Activated T-cell treated with anti-CD3 and anti-CD28 coated beads, Interleukin-2, amount 50 U/mL, for 72 hours (primary cell): ENCODE measurements around the gene EXOC3L1. TPM values are rescaled to one million over a fixed set of nuclear protein-coding genes. Genes with fewer than 3 reads are reported as not detected.

Experiments used
- ATAC-seq, 2 donors: fragments of 150-1000 bp; cut with Tn5 transposase; replicated peaks in 1 of 2; 2 replicates each; pipeline ENCODE4 v1.10.0; 2021; ENCODE audit warnings: moderate library complexity in 2 of 2, mild to moderate bottlenecking in 1 of 2
- DNase-seq, 2 donors: peaks; one replicate each; pipeline ENCODE4 v3.0.0; 2021 to 2022; ENCODE audit warnings: mixed read lengths in 1 of 2
- H3K27ac Mint-ChIP-seq: one replicate; pipeline ENCODE4 v1.8.0; 2022; ENCODE audit warnings: mild to moderate bottlenecking, moderate library complexity, mixed read lengths
- H3K27me3 Mint-ChIP-seq: one replicate; pipeline ENCODE4 v1.8.0; 2022; ENCODE audit warnings: low read depth, mixed read lengths
- H3K36me3 Mint-ChIP-seq, 2 donors: one replicate each; pipeline ENCODE4 v1.8.0; 2022; ENCODE audit warnings: mixed read lengths in 2 of 2, mild to moderate bottlenecking in 1 of 2; ENCODE audit not compliant: insufficient read depth in 2 of 2
- H3K4me1 Mint-ChIP-seq: one replicate; pipeline ENCODE4 v1.8.0; 2022; ENCODE audit warnings: low read depth, mixed read lengths
- H3K4me3 Mint-ChIP-seq, 2 donors: one replicate each; pipeline ENCODE4 v1.8.0; 2022; ENCODE audit warnings: mild to moderate bottlenecking in 2 of 2, mixed read lengths in 2 of 2, moderate library complexity in 2 of 2
- H3K9me3 Mint-ChIP-seq, 2 donors: one replicate each; pipeline ENCODE4 v1.8.0; 2022; ENCODE audit warnings: mixed read lengths in 2 of 2
- total RNA-seq, 2 donors: library from RNA; stranded (reverse); gene quantifications; one replicate each; pipeline ENCODE4 v1.2.3, GENCODE V29; 2022

Gene EXOC3L1
- total RNA-seq, 2 donors from 2014 or later: not detected

- Mint-ChIP-seq H3K4me3 (peak overlapping the region in 1 of 2 donors; percentile 57), H3K27me3 (peaks cover 62% of the 10 kb centered on the region), H3K36me3 (peaks cover 0 to 3% of the 10 kb centered on the region in 2 donors), H3K4me1 (peaks cover 51% of the 10 kb centered on the region), H3K27ac (no peak overlapping the region), H3K9me3 (no peaks in the 10 kb centered on the region)
- DNase-seq (no peak), ATAC-seq (no peak)
Measured at GRCh38 chr16:67166110-67166547, 23.8 kb downstream of the EXOC3L1 start.

DNA sequence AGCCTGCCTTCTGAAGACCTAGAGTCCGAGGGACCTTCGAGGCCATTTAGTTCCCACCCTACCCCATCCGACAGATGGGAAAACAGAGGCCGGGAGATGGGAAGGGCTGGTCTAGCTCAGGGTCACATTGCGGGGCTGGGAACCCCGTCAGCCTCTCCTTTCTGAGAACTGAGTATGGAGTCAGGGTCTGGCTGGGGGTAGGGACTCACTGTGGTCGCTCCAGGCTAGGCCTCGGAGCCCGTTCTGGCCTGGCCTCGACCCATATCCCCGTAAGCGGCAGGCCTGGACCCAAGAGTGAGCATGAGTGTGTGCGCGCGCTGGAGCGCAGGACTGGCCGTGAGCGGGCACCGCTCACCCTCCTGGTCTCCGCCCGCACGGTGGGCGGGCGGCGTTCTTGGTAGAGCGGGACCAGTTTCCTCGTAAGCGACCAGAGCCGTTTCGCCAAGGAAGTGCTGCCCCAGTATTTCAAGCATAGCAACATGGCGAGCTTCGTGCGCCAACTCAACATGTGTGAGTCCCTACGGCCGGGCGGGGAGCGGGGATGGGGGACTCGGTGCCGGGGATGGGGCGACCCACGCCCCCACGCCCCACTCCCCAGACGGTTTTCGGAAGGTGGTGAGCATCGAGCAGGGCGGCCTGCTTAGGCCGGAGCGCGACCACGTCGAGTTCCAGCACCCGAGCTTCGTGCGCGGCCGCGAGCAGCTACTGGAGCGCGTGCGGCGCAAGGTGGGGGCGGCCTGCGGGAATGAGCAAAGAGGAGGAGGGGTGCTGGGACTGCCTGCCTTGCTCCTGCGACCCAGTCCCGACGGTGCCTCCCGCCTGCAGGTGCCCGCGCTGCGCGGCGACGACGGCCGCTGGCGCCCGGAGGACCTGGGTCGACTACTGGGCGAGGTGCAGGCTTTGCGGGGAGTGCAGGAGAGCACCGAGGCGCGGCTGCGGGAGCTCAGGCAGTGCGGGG lies 24.5 kb downstream of the EXOC3L1 start:
- DNase-seq (peak in 1 of 2 donors; percentile 27), ATAC-seq (no peak)
- Mint-ChIP-seq H3K27ac (no peak overlapping the region), H3K4me3 (peak overlapping the region; percentile 60 to 74), H3K9me3 (no peaks in the 10 kb centered on the region), H3K36me3 (peaks cover 0 to 6% of the 10 kb centered on the region in 2 donors), H3K27me3 (peaks cover 57% of the 10 kb centered on the region), H3K4me1 (peaks cover 53% of the 10 kb centered on the region)

DNA sequence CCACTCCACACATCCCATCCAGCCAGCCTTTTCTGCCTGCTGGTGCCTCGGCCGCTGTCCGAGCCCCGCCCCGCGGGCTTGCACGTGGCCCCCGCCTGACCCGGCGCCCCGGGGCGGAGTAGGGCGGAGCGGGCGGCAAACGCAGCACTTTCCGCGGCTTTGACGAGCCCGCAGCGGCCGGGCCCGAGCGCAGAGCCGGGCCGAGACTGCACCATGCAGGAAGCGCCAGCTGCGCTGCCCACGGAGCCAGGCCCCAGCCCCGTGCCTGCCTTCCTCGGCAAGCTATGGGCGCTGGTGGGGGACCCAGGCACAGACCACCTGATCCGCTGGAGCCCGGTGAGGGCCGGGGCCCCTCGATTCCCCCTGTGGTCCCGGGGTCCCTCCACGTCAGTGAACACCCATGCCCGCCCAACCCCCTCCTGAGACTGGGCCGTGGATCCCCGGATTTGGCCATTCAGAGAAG lies 25.3 kb downstream of the EXOC3L1 start, which contains the start of gene HSF4:
Gene HSF4, plus strand, starts transcription at position 147 of the 463 bp plus-strand sequence. Its CDS starts 67 bp downstream, at position 214.
- peak within 1 kb of the TSS; percentile 74 to 75 for H3K4me3 Mint-ChIP-seq

DNA sequence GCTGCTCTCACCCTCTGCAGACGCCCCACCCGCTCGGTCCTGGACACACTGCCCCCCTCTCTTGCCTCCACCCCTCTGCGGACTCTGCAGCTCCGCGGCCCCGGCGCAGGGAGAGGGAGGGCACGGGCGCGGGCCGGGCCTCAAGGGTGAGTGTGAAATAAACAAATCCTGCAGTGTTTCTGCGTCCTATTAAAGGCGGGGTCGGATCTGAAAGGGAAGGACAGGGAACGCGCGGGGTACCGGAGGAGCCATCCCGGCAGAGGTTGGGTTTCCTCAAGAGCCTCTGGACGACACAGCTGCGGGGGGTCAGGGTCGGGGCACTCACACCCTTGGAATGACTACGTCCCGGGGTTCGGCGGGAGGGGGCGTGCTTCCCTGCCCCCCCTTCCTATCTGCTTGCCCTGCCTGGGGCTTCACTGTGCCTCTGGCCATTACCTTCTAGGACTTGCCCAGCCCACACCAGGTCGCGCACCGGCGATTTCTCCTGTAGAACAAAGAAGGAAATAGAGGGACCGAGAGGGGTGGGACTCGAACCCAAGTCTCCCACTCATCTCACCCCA lies 25.9 kb downstream of the EXOC3L1 start:
- Mint-ChIP-seq H3K4me1 (peaks cover 46% of the 10 kb centered on the region), H3K9me3 (no peaks in the 10 kb centered on the region), H3K4me3 (peak overlapping the region; percentile 62 to 75), H3K27me3 (peaks cover 46% of the 10 kb centered on the region), H3K36me3 (peaks cover 0 to 6% of the 10 kb centered on the region in 2 donors), H3K27ac (no peak overlapping the region)
- ATAC-seq (no peak), DNase-seq (peak in 1 of 2 donors; percentile 15)

More for the DNA sequence above, 25.3 kb downstream of the EXOC3L1 start, which contains the start of gene HSF4:
- Mint-ChIP-seq H3K9me3 (no peaks in the 10 kb centered on the region), H3K27me3 (peaks cover 51% of the 10 kb centered on the region), H3K36me3 (peaks cover 0 to 6% of the 10 kb centered on the region in 2 donors), H3K4me1 (peaks cover 48% of the 10 kb centered on the region), H3K27ac (no peak within 1 kb of the TSS)
- no peak for ATAC-seq
- peak in 1 of 2 donors; percentile 38 for DNase-seq

GRCh38 chr16:67163164-67163998 lies 26.6 kb downstream of the EXOC3L1 start:
- ATAC-seq: peak; percentile 3 to 8

GRCh38 chr16:67162506-67163163 lies 27.3 kb downstream of the EXOC3L1 start:
- no peaks in the 10 kb centered on the region for H3K9me3 Mint-ChIP-seq
- peaks cover 0 to 6% of the 10 kb centered on the region in 2 donors for H3K36me3 Mint-ChIP-seq
- ATAC-seq: no peak
- peak overlapping the region; percentile 62 to 75 for H3K4me3 Mint-ChIP-seq
- DNase-seq: no peak
- H3K27ac Mint-ChIP-seq: no peak overlapping the region
- H3K4me1 Mint-ChIP-seq: peaks cover 53% of the 10 kb centered on the region
- H3K27me3 Mint-ChIP-seq: peaks cover 31% of the 10 kb centered on the region

More at GRCh38 chr16:67163164-67163998, 26.6 kb downstream of the EXOC3L1 start:
- H3K4me3 Mint-ChIP-seq: peak overlapping the region; percentile 62 to 75
- H3K9me3 Mint-ChIP-seq: no peaks in the 10 kb centered on the region
- H3K27me3 Mint-ChIP-seq: peaks cover 39% of the 10 kb centered on the region
- H3K36me3 Mint-ChIP-seq: peaks cover 0 to 6% of the 10 kb centered on the region in 2 donors
- no peak overlapping the region for H3K27ac Mint-ChIP-seq
- peaks cover 49% of the 10 kb centered on the region for H3K4me1 Mint-ChIP-seq
- peak; percentile 60 to 61 for DNase-seq

DNA sequence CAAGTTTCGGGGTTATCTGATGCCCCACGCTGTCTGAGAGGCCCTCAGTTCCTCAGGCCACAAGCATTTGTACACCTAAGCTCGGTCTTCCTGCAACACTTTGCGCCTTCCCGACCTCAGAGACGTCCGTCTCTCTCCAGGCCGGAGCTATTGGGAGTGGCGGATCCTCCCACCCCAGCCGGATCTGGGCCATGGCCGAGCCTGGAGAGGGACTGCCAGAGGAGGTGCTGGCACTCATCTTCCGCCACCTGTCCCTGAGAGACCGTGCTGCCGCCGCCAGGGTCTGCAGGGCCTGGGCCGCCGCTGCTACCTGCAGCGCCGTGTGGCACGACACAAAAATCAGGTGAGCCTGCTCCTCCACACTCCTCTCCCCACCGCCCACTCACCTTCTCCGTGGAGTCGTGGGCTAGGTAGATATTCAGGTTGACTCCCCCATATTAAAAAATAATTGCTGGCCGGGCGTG lies 28.3 kb downstream of the EXOC3L1 start:
- ATAC-seq: no peak
- no peak overlapping the region for H3K27ac Mint-ChIP-seq
- H3K4me3 Mint-ChIP-seq: peak overlapping the region; percentile 54 to 75
- H3K36me3 Mint-ChIP-seq: peaks cover 0 to 6% of the 10 kb centered on the region in 2 donors
- H3K4me1 Mint-ChIP-seq: peaks cover 59% of the 10 kb centered on the region
- no peak for DNase-seq
- H3K9me3 Mint-ChIP-seq: no peaks in the 10 kb centered on the region
- H3K27me3 Mint-ChIP-seq: peaks cover 21% of the 10 kb centered on the region

- Mint-ChIP-seq H3K27me3 (peaks cover 13% of the 10 kb centered on the region), H3K36me3 (peaks cover 0 to 6% of the 10 kb centered on the region in 2 donors), H3K4me3 (peak overlapping the region; percentile 93 to 94), H3K27ac (peak overlapping the region; percentile 96), H3K9me3 (no peaks in the 10 kb centered on the region), H3K4me1 (peaks cover 64% of the 10 kb centered on the region)
- DNase-seq (peak; percentile 91 to 92), ATAC-seq (peak; percentile 61 to 65)
Measured at GRCh38 chr16:67158637-67159600, 31.0 kb downstream of the EXOC3L1 start.

GRCh38 chr16:67157892-67158635 lies 31.9 kb downstream of the EXOC3L1 start:
- Mint-ChIP-seq H3K4me1 (peaks cover 70% of the 10 kb centered on the region), H3K27me3 (peaks cover 15% of the 10 kb centered on the region), H3K4me3 (peak overlapping the region; percentile 93 to 94), H3K36me3 (peaks cover 0 to 7% of the 10 kb centered on the region in 2 donors), H3K9me3 (no peaks in the 10 kb centered on the region), H3K27ac (peak overlapping the region; percentile 96)
- ATAC-seq: no peak
- no peak for DNase-seq

- Mint-ChIP-seq H3K4me3 (peak overlapping the region in 1 of 2 donors; percentile 93), H3K36me3 (peaks cover 0 to 5% of the 10 kb centered on the region in 2 donors), H3K4me1 (peaks cover 69% of the 10 kb centered on the region), H3K27ac (peak overlapping the region; percentile 25), H3K27me3 (peaks cover 15% of the 10 kb centered on the region), H3K9me3 (no peaks in the 10 kb centered on the region)
- DNase-seq: no peak
- no peak for ATAC-seq
Measured at GRCh38 chr16:67157106-67157748, 32.7 kb downstream of the EXOC3L1 start.
